H1 (cell line): ENCODE results near the gene RPL6. TPM values are rescaled to one million over a fixed set of nuclear protein-coding genes. Genes with fewer than 3 reads are reported as not detected.

Experiments
- CTCF ChIA-PET: fragments of 300-600 bp; sonication (Branson Sonifier 250); formaldehyde crosslinking; loops from one replicate; lab custom pipeline; 2021; ENCODE audit not compliant: partially characterized antibody; lab: Charles Lee
- POLR2A ChIA-PET: fragments of 300-600 bp; sonication (Branson Sonifier 250); formaldehyde crosslinking; loops from one replicate; lab custom pipeline; 2021; ENCODE audit warnings: inconsistent platforms; ENCODE audit not compliant: partially characterized antibody; lab: Charles Lee
- DNase-seq, 2 experiments: peaks; one replicate each; pipeline versions ENCODE4 v3.0.0 to v3.0.0-alpha.2; 2010 to 2022; ENCODE audit warnings: low spot score in 2 of 2, low read depth in 1 of 2, mixed read lengths in 1 of 2
- FAIRE-seq: peaks from 2 replicates; lab custom pipeline; 2011; peaks lifted over from hg19 to GRCh38; lab: Jason Lieb, UNC
- H2AFZ ChIP-seq: 2 replicates; pipeline ENCODE4 v1.8.1; 2012; ENCODE audit warnings: low read length, inconsistent platforms
- H2AK5ac ChIP-seq: 2 replicates; pipeline ENCODE4 v1.6.1; 2013; ENCODE audit warnings: low read depth, low read length
- H2BK120ac ChIP-seq: replicated peaks from 2 replicates; pipeline ENCODE3; 2013; ENCODE audit warnings: low read depth, low read length, inconsistent platforms
- H2BK12ac ChIP-seq: 2 replicates; pipeline ENCODE4 v1.6.1; 2013; ENCODE audit warnings: low read depth, low read length
- H2BK15ac ChIP-seq: 2 replicates; pipeline ENCODE4 v1.6.1; 2013; ENCODE audit warnings: low read length
- H2BK20ac ChIP-seq: 2 replicates; pipeline ENCODE4 v1.6.1; 2013; ENCODE audit warnings: low read length
- H2BK5ac ChIP-seq: 2 replicates; pipeline ENCODE4 v1.6.1; 2013; ENCODE audit warnings: low read depth, low read length
- H3K14ac ChIP-seq: 2 replicates; pipeline ENCODE4 v1.6.1; 2013; ENCODE audit warnings: inconsistent platforms; ENCODE audit not compliant: insufficient read length
- H3K18ac ChIP-seq: 2 replicates; pipeline ENCODE4 v1.6.1; 2013; ENCODE audit warnings: low read length; ENCODE audit errors: extremely low read depth
- H3K23ac ChIP-seq: 2 replicates; pipeline ENCODE4 v1.6.1; 2013; ENCODE audit warnings: inconsistent platforms; ENCODE audit not compliant: insufficient read length
- H3K23me2 ChIP-seq: 2 replicates; pipeline ENCODE4 v1.6.1; 2013; ENCODE audit warnings: low read depth, low read length
- H3K27ac ChIP-seq: 2 replicates; pipeline ENCODE4 v1.6.1; 2011; ENCODE audit warnings: low read depth, low read length, inconsistent platforms
- H3K27me3 ChIP-seq, 4 experiments: replicated peaks in 1 of 4; 1 replicate in 1 of 4; 2 replicates in 3 of 4; pipeline versions ENCODE4 v1.6.1 to v1.8.1; 2011 to 2013; ENCODE audit warnings: low read length in 3 of 4, mild to moderate bottlenecking in 3 of 4, inconsistent platforms in 2 of 4, mixed read lengths in 2 of 4, moderate library complexity in 1 of 4; ENCODE audit not compliant: control insufficient read depth in 3 of 4, insufficient read depth in 3 of 4; ENCODE audit errors: extremely low read depth in 1 of 4
- H3K36me3 ChIP-seq, 4 experiments: 2 replicates each; pipeline versions ENCODE4 v1.6.1 to v1.8.1; 2011 to 2013; ENCODE audit warnings: mild to moderate bottlenecking in 4 of 4, low read length in 3 of 4, moderate library complexity in 2 of 4, control low read depth in 1 of 4, inconsistent platforms in 1 of 4; ENCODE audit not compliant: insufficient read depth in 4 of 4, control insufficient read depth in 2 of 4
- H3K4ac ChIP-seq: replicated peaks from 2 replicates; pipeline ENCODE3; 2013; ENCODE audit warnings: low read length, low read depth, mixed read lengths, inconsistent platforms; ENCODE audit not compliant: insufficient read length
- H3K4me1 ChIP-seq, 4 experiments: replicated peaks in 1 of 4; 1 replicate in 1 of 4; 2 replicates in 3 of 4; pipeline versions ENCODE4 v1.6.1 to v1.8.1; 2011 to 2013; ENCODE audit warnings: low read length in 3 of 4, inconsistent platforms in 2 of 4, mixed read lengths in 1 of 4; ENCODE audit not compliant: insufficient read depth in 4 of 4, control insufficient read depth in 3 of 4
- H3K4me2 ChIP-seq, 2 experiments: 2 replicates each; pipeline versions ENCODE4 v1.6.1 to v1.8.1; 2011 to 2013; ENCODE audit warnings: low read depth in 2 of 2, low read length in 2 of 2, control low read depth in 1 of 2, inconsistent platforms in 1 of 2, mild to moderate bottlenecking in 1 of 2; ENCODE audit not compliant: insufficient read depth in 1 of 2
- H3K4me3 ChIP-seq, 4 experiments: fragments of 200-600, 300-600 bp in 1 of 4; sonication (generic), shearing (Covaris generic), sonication (Bioruptor Twin) in 1 of 4; 2 replicates each; pipeline versions ENCODE4 v1.5.1 to v1.8.1; 2011 to 2016; ENCODE audit warnings: low read length in 4 of 4, low read depth in 3 of 4, control low read depth in 2 of 4, inconsistent platforms in 2 of 4, mild to moderate bottlenecking in 2 of 4, mixed read lengths in 1 of 4, moderate library complexity in 1 of 4; ENCODE audit not compliant: insufficient read depth in 2 of 4; ENCODE audit errors: extremely low read depth in 1 of 4
- H3K56ac ChIP-seq: replicated peaks from 2 replicates; pipeline ENCODE3; 2013; ENCODE audit warnings: low read depth, mild to moderate bottlenecking, mixed read lengths, low read length, inconsistent platforms; ENCODE audit not compliant: insufficient read length
- H3K79me1 ChIP-seq: 2 replicates; pipeline ENCODE4 v1.6.1; 2013; ENCODE audit warnings: low read depth, low read length, control low read depth
- H3K79me2 ChIP-seq, 2 experiments: 2 replicates each; pipeline versions ENCODE4 v1.6.1 to v1.8.1; 2012 to 2013; ENCODE audit warnings: low read length in 2 of 2, mild to moderate bottlenecking in 2 of 2, inconsistent platforms in 1 of 2; ENCODE audit not compliant: insufficient read depth in 2 of 2, control insufficient read depth in 1 of 2
- H3K9ac ChIP-seq, 4 experiments: replicated peaks in 1 of 4; 1 replicate in 1 of 4; 2 replicates in 3 of 4; pipeline versions ENCODE4 v1.6.1 to v1.8.1; 2011 to 2013; ENCODE audit warnings: low read depth in 3 of 4, low read length in 3 of 4, control low read depth in 2 of 4, mild to moderate bottlenecking in 2 of 4, moderate library complexity in 2 of 4, inconsistent platforms in 1 of 4; ENCODE audit errors: extremely low read depth in 1 of 4
- H3K9me3 ChIP-seq, 2 experiments: 2 replicates each; pipeline versions ENCODE4 v1.6.1 to v1.8.1; 2012 to 2013; ENCODE audit warnings: mild to moderate bottlenecking in 2 of 2, moderate library complexity in 2 of 2, control low read depth in 1 of 2, inconsistent platforms in 1 of 2, low read depth in 1 of 2, low read length in 1 of 2, mixed read lengths in 1 of 2; ENCODE audit not compliant: insufficient read depth in 2 of 2
- H4K20me1 ChIP-seq, 2 experiments: replicated peaks in 1 of 2; 2 replicates each; pipeline versions ENCODE3 to v1.8.1; 2011 to 2013; ENCODE audit warnings: inconsistent platforms in 2 of 2, low read length in 2 of 2, mild to moderate bottlenecking in 1 of 2; ENCODE audit not compliant: insufficient read depth in 2 of 2, control insufficient read depth in 1 of 2
- H4K5ac ChIP-seq: 2 replicates; pipeline ENCODE4 v1.6.1; 2013; ENCODE audit warnings: low read length, low read depth, mixed read lengths, inconsistent platforms; ENCODE audit not compliant: insufficient read length
- H4K8ac ChIP-seq: 2 replicates; pipeline ENCODE4 v1.8.0; 2013; ENCODE audit warnings: mild to moderate bottlenecking, moderate library complexity, low read length, inconsistent platforms; ENCODE audit not compliant: insufficient read depth; ENCODE audit errors: extremely low read depth
- H4K91ac ChIP-seq: replicated peaks from 2 replicates; pipeline ENCODE3; 2013; ENCODE audit warnings: low read length, mixed read lengths, inconsistent platforms; ENCODE audit not compliant: insufficient read length
- KDM1A ChIP-seq: fragments of 200-600, 300-600 bp; sonication (generic); IDR thresholded peaks from 2 replicates; pipeline ENCODE4 v1.7.1; 2016; ENCODE audit warnings: mild to moderate bottlenecking, low read length, borderline replicate concordance
- NANOG ChIP-seq: IDR thresholded peaks from 2 replicates; pipeline ENCODE4 v1.6.1; 2011; ENCODE audit warnings: low read length, low read depth, mild to moderate bottlenecking, inconsistent platforms; ENCODE audit not compliant: insufficient read depth, poor library complexity, severe bottlenecking
- WGBS, 2 experiments: shearing (Covaris generic) in 1 of 2; methylation state at CpG; one replicate each; pipeline versions ENCODE4 v1.1.6 to v1.1.7; 2013 to 2015; ENCODE audit warnings: low lambda C conversion rate in 2 of 2, mixed read lengths in 2 of 2, inconsistent platforms in 1 of 2, low coverage in 1 of 2, missing lambda C conversion rate in 1 of 2; ENCODE audit not compliant: insufficient replicate concordance in 2 of 2, insufficient coverage in 1 of 2, insufficient read length in 1 of 2; ENCODE audit errors: extremely low coverage in 1 of 2, missing lambda C conversion rate in 1 of 2; 5-methylcytosine and 5-hydroxymethylcytosine counted together
- polyA plus RNA-seq, 7 experiments: library from polyadenylated mRNA; depleted of rRNA in 3 of 7; stranded (reverse) in 5 of 7; unstranded in 2 of 7; fragments of >200 nt in 5 of 7; fragments of 200-250 nt in 2 of 7; gene quantifications; 1 replicate in 5 of 7; 2 replicates in 1 of 7; 4 replicates in 1 of 7; pipeline versions ENCODE4 v1.2.1 to v1.2.3, GENCODE V29; 2011 to 2013; ENCODE audit warnings: missing spikeins in 2 of 7, mixed read lengths in 2 of 7
- total RNA-seq: library from RNA; stranded (reverse); fragmentation: NEBNext Ultra II Directional; extraction: Animal tissue kit (Norgen Biotek cat#: 25700); gene quantifications from 2 replicates; pipeline ENCODE4 v1.2.1, GENCODE V29; 2021

RPL6 gene
- total and polyA plus RNA-seq, 2 of the 8 experiments (the other 6 are each of a cell fraction or from before 2014, with no cell fraction given), result 1,073 to 1,643 TPM

DNA sequence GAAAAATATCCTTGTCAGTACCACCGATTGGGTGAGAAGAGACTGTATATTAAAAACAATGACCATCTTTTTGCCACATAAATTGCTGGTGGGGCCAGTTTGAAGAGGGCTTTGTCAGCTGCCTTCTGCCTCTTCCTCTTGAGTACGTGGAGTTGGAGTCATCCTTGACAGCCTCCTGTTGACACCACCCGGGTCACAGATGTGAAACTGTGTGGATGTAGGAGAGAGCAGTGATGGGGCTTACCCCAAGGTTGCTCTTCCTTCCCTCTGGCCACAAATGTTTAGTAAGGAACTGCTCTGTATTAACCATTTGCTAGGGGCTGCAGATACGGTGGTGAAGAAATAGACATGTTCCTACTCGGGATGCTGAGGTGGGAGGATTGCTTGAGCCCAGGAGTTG is 21.5 kb upstream of the RPL6 start:
- Histone ChIP-seq H3K27ac (no peak overlapping the region), H3K79me1 (peaks cover 3% of the 10 kb centered on the region), H2AK5ac (no peak overlapping the region), H4K5ac (no peak overlapping the region), H3K4me2 (no peak overlapping the region), H3K23ac (no peak overlapping the region), H3K36me3 (no peaks in the 10 kb centered on the region; a peak in 1 of 8 replicates), H3K9ac (no peak overlapping the region), H2BK5ac (no peak overlapping the region), H2BK120ac (no peak overlapping the region), H4K8ac (no peak overlapping the region), H3K27me3 (no peaks in the 10 kb centered on the region), H3K4me3 (no peak overlapping the region), H3K4me1 (no peaks in the 10 kb centered on the region), H3K4ac (no peak overlapping the region), H3K56ac (no peak overlapping the region), H3K14ac (no peak overlapping the region), H2BK12ac (no peak overlapping the region), H2BK20ac (no peak overlapping the region), H3K9me3 (no peaks in the 10 kb centered on the region), H3K23me2 (no peaks in the 10 kb centered on the region), H2AFZ (no peak overlapping the region), H2BK15ac (no peak overlapping the region), H3K79me2 (peaks cover 0 to 79% of the 10 kb centered on the region in 2 experiments; a peak in 3 of 4 replicates), H3K18ac (no peak overlapping the region), H4K20me1 (peaks cover 0 to 8% of the 10 kb centered on the region in 2 experiments), H4K91ac (no peak overlapping the region)
- ChIA-PET CTCF (no interaction called here), POLR2A (no interaction called here)
- DNase-seq (no peak), FAIRE-seq (no peak)
- TF ChIP-seq KDM1A, result no peak
- no peak for TF ChIP-seq NANOG
- WGBS, 2 experiments, result 92% methylated on average over 5 of the region's 5 CpGs; no CpG with 5 or more reads in 1 of the 2 experiments
